Vagina (tissue), 2 donors: Measurements from ENCODE around the gene TTLL5.

ENCODE experiments used
- CTCF ChIP-seq, 3 experiments: fragments of 450-650 bp in 2 of 3; fragments of 200-600 bp in 1 of 3; sonication (generic) in 1 of 3; IDR thresholded peaks; one replicate each; pipeline ENCODE4 v1.5.1; 2017 to 2019; ENCODE audit warnings: antibody characterized with exemption in 3 of 3, mild to moderate bottlenecking in 2 of 3, moderate library complexity in 2 of 3
- POLR2A ChIP-seq, 2 donors: fragments of 450-650 bp; IDR thresholded peaks; one replicate each; pipeline ENCODE4 v1.6.1; 2017; ENCODE audit warnings: antibody characterized with exemption in 2 of 2, mild to moderate bottlenecking in 2 of 2, moderate library complexity in 2 of 2

- TF ChIP-seq POLR2A (IDR thresholded peaks at IDR 0.05) (no peak), CTCF (IDR thresholded peaks at IDR 0.05) (no peak)
Measured at GRCh38 chr14:75826599-75826998, 165.6 kb downstream of the TTLL5 start.
